ENCODE measurements around the gene EXOC4.

EXOC4 gene

DNA sequence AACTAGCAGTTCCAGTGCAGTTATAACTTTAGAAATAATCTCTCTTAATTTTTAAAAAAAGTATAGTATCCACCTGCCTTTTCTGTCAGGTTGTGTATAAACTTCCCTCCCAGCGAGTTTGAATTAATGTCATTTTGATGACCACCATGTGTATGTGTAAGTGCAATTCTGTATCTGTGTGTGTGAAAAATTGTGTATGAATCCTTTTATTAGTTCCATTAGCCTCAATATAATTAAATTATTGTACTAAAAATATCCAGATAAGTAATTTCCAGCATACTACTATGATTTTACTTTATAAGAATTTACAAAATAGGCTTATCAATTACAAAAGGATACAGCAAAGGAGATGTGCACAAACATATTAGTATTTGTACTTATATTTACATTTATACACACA is 453.1 kb downstream of the EXOC4 start:
- Histone ChIP-seq H3K27me3 (ENCODE audit: insufficient read depth, low read length, poor library complexity, severe bottlenecking) (no peaks in the 10 kb centered on the region), H3K36me3 (ENCODE audit: insufficient read depth, low read length) (no peaks in the 10 kb centered on the region), H3F3A (ENCODE audit: low read depth) (no peaks in the 10 kb centered on the region), H3K9me3 (ENCODE audit: insufficient read depth, low read depth, low read length) (no peaks in the 10 kb centered on the region), H3K9me2 (replicated peaks; ENCODE audit: low read depth, low read length) (no peaks in the 10 kb centered on the region), H2AFZ (ENCODE audit: low read length) (no peak overlapping the region), H4K20me1 (ENCODE audit: insufficient read depth, low read length, poor library complexity, severe bottlenecking) (no peaks in the 10 kb centered on the region), H3K9ac (ENCODE audit: low read depth, low read length, poor library complexity, severe bottlenecking) (no peak overlapping the region), H3K4me3 (ENCODE audit: low read length, poor library complexity, severe bottlenecking) (no peak overlapping the region), H3K4me2 (ENCODE audit: low read depth, low read length, poor library complexity, severe bottlenecking) (no peak overlapping the region), H3K4me1 (ENCODE audit: insufficient read depth, low read length, poor library complexity, severe bottlenecking) (peaks cover 35% of the 10 kb centered on the region), H3K79me2 (ENCODE audit: insufficient read depth, low read length) (no peaks in the 10 kb centered on the region)
- TF ChIP-seq, protein P1, sequence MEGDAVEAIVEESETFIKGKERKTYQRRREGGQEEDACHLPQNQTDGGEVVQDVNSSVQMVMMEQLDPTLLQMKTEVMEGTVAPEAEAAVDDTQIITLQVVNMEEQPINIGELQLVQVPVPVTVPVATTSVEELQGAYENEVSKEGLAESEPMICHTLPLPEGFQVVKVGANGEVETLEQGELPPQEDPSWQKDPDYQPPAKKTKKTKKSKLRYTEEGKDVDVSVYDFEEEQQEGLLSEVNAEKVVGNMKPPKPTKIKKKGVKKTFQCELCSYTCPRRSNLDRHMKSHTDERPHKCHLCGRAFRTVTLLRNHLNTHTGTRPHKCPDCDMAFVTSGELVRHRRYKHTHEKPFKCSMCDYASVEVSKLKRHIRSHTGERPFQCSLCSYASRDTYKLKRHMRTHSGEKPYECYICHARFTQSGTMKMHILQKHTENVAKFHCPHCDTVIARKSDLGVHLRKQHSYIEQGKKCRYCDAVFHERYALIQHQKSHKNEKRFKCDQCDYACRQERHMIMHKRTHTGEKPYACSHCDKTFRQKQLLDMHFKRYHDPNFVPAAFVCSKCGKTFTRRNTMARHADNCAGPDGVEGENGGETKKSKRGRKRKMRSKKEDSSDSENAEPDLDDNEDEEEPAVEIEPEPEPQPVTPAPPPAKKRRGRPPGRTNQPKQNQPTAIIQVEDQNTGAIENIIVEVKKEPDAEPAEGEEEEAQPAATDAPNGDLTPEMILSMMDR (conservative IDR thresholded peaks at IDR 0.05; ENCODE audit: low read length) = no peak
- TF ChIP-seq EZH2phosphoT487 (IDR thresholded peaks at IDR 0.05; ENCODE audit: borderline replicate concordance) = no peak

DNA sequence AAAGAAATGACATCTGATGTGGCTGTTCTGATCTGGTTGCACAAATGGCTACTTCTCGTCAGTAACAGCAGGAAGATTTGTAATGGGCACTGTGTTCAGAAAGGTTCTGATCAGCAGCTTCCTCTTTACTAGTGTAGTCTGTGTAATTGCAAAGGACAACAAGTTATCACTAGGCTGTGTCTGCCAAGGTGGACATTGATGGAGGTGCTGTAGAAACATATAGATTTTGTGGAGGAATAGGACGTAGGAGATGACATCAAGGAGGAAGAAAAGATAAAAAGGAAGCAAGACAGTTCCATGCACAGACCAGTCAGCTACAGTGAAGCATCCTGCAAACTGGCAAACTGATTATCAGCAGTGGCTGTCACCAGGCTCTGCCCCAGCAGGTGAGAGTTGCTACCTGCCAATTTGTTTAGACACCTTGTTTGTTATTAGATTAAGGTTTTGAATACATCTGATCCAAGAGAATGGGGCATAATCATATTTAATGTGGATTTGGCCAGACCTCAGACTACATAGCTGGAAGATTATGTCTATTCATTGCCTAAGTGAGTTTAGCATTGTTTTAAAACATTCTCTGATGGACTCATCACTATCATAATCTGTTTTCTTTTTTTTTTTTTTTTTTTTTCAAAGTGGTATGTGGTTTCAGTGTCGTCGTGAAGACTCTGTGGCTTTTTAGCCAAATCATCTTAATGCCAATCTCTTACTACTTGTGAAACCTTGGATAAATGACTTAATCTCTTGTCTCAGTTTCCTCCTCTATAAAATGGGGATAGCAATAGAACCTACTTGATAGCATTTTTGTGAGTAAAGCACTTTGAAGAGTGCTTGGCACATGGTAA is 456.4 kb downstream of the EXOC4 start:
- TF ChIP-seq, protein P1 (conservative IDR thresholded peaks at IDR 0.05; ENCODE audit: low read length) = no peak
- TF ChIP-seq EZH2phosphoT487 (IDR thresholded peaks at IDR 0.05; ENCODE audit: borderline replicate concordance) = no peak
- H4K20me1 ChIP-seq (ENCODE audit: insufficient read depth, low read length, poor library complexity, severe bottlenecking) = no peaks in the 10 kb centered on the region

DNA sequence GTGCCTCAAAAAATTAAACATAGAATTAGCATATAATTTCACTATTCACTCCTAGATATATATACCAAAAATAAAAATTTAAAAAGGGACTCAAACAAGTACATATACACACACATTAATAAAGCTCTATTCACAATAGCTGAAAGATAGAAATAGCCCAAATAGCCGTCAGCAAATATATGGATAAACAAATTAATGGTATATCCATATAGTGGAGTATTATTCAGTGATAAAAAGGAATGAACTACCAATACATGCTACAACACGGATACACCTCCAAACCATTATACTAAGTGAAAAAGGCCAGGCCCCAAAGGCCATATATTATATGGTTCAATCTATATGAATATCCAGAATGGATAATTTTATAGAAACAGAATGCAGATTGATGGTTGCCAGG is 459.7 kb downstream of the EXOC4 start:
- Histone ChIP-seq H2AFZ (ENCODE audit: low read length) (no peak overlapping the region), H3K4me1 (ENCODE audit: insufficient read depth, low read length, poor library complexity, severe bottlenecking) (peaks cover 16% of the 10 kb centered on the region), H3K27me3 (ENCODE audit: insufficient read depth, low read length, poor library complexity, severe bottlenecking) (no peaks in the 10 kb centered on the region)

More for the DNA sequence above, 456.4 kb downstream of the EXOC4 start:
- H2AFZ ChIP-seq (ENCODE audit: low read length) = no peak overlapping the region
- H3K27me3 ChIP-seq (ENCODE audit: insufficient read depth, low read length, poor library complexity, severe bottlenecking) = no peaks in the 10 kb centered on the region
- H3K36me3 ChIP-seq (ENCODE audit: insufficient read depth, low read length) = no peaks in the 10 kb centered on the region
- no peaks in the 10 kb centered on the region for H3K9me2 ChIP-seq (replicated peaks; ENCODE audit: low read depth, low read length)
- H3K9ac ChIP-seq (ENCODE audit: low read depth, low read length, poor library complexity, severe bottlenecking) = no peak overlapping the region
- no peaks in the 10 kb centered on the region for H3K79me2 ChIP-seq (ENCODE audit: insufficient read depth, low read length)
- H3K9me3 ChIP-seq (ENCODE audit: insufficient read depth, low read depth, low read length) = no peaks in the 10 kb centered on the region
- no peak overlapping the region for H3K4me3 ChIP-seq (ENCODE audit: low read length, poor library complexity, severe bottlenecking)
- H3F3A ChIP-seq (ENCODE audit: low read depth) = no peaks in the 10 kb centered on the region
- peak overlapping the region; percentile 18 for H3K4me2 ChIP-seq (ENCODE audit: low read depth, low read length, poor library complexity, severe bottlenecking)
- H3K4me1 ChIP-seq (ENCODE audit: insufficient read depth, low read length, poor library complexity, severe bottlenecking) = peaks cover 21% of the 10 kb centered on the region

More for the DNA sequence above, 459.7 kb downstream of the EXOC4 start:
- Histone ChIP-seq H3K4me3 (ENCODE audit: low read length, poor library complexity, severe bottlenecking) (no peak overlapping the region), H3K9ac (ENCODE audit: low read depth, low read length, poor library complexity, severe bottlenecking) (no peak overlapping the region), H3F3A (ENCODE audit: low read depth) (no peaks in the 10 kb centered on the region), H3K9me3 (ENCODE audit: insufficient read depth, low read depth, low read length) (no peaks in the 10 kb centered on the region), H4K20me1 (ENCODE audit: insufficient read depth, low read length, poor library complexity, severe bottlenecking) (no peaks in the 10 kb centered on the region), H3K79me2 (ENCODE audit: insufficient read depth, low read length) (no peaks in the 10 kb centered on the region), H3K4me2 (ENCODE audit: low read depth, low read length, poor library complexity, severe bottlenecking) (no peak overlapping the region), H3K36me3 (ENCODE audit: insufficient read depth, low read length) (no peaks in the 10 kb centered on the region), H3K9me2 (replicated peaks; ENCODE audit: low read depth, low read length) (no peaks in the 10 kb centered on the region)
- TF ChIP-seq, protein P1 (conservative IDR thresholded peaks at IDR 0.05; ENCODE audit: low read length) = no peak
- no peak for TF ChIP-seq EZH2phosphoT487 (IDR thresholded peaks at IDR 0.05; ENCODE audit: borderline replicate concordance)
